Fibroblast of skin of left biceps (primary cell): Measurements from ENCODE around the gene MAPK10.
A peak's percentile ranks its signal among the peaks of the same experiment; 100 is the strongest.
"Not testable (repeated sequence)": the region's sequence is repeated elsewhere in the genome, so short reads cannot be mapped to it uniquely, and the experiment has no call there.

Experiments used
- DNase-seq, 2 experiments: peaks; one replicate each; pipeline ENCODE4 v3.0.0-alpha.2; 2013; ENCODE audit warnings: low read depth in 2 of 2

MAPK10 gene

GRCh38 chr4:86338989-86339388 lies 20.9 kb downstream of the MAPK10 start:
- DNase-seq, result peak; percentile 34 to 44

- DNase-seq, result no peak
Measured at GRCh38 chr4:86338521-86338920, 21.3 kb downstream of the MAPK10 start.

- DNase-seq, result no peak
Measured at GRCh38 chr4:86334020-86334750, 25.7 kb downstream of the MAPK10 start.

- no peak for DNase-seq
Measured at GRCh38 chr4:86333236-86333635, 26.6 kb downstream of the MAPK10 start.

DNA sequence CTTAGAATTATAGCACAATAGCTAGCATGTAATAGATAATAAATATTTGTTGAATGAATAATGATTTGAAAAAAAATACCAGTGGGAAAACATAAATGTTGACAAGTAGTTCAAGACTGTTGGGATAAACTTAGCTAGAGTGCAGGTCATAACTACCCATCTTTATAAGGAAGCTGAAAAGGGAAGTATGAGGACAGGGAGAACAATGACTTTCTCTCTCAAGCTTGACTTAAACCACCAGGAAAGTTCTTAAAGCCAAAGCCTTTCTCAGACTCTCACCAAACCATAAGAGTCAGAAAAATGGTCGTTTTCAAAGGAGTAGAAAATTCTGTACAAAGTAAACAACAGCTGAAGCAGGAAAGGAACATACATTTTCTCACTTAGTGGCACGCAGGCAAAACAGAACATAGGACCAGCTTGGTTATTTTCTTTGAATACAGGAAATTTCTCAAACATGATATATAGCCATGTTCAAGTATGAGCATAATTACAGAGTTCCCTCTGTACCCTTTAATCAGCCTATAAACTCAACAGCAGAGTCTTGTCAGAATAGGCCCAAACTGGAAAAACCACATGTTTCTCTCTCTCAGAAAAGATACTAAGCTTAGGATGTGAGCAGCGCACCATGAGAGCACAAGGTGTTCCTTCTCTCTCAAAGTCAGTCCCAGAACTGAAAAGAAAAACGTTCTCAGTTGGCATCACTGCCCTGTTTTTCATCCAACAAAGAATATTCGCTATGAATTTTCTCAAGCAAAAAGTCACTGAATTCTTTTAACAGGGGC lies 28.7 kb downstream of the MAPK10 start:
- no peak for DNase-seq

- not testable (repeated sequence) for DNase-seq
Measured at GRCh38 chr4:86330411-86330810, 29.4 kb downstream of the MAPK10 start.

GRCh38 chr4:86329431-86329830 lies 30.4 kb downstream of the MAPK10 start:
- DNase-seq, result no peak

GRCh38 chr4:86326400-86326799 lies 33.5 kb downstream of the MAPK10 start:
- DNase-seq, result no peak

GRCh38 chr4:86319390-86319789 lies 40.5 kb downstream of the MAPK10 start:
- no peak for DNase-seq

- no peak for DNase-seq
Measured at GRCh38 chr4:86315579-86315978, 44.3 kb downstream of the MAPK10 start.

GRCh38 chr4:86313656-86314055 lies 46.2 kb downstream of the MAPK10 start:
- no peak for DNase-seq

GRCh38 chr4:86307432-86307831 lies 52.4 kb downstream of the MAPK10 start:
- no peak for DNase-seq

DNA sequence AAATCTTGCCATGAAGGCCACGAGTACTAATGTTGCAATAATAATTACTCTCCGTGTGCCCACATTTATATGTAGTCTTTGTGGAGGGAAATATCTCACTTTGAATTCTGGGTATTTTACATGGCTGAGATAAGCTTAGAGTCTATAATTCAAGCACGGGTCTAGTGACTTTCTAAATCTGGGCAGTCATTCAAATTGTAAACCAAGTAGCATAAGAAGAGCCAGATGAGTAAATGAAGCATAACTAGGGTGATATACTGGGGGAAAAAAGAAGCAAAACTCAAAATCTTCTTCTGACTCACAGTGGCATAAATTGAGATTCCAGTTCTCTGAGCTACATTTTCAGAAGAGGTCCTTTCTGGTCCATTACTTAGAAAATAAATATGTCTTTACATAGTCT lies 53.0 kb downstream of the MAPK10 start:
- peak; percentile 56 to 63 for DNase-seq

GRCh38 chr4:86302830-86303229 lies 57.0 kb downstream of the MAPK10 start:
- DNase-seq, result no peak

- DNase-seq, result no peak
Measured at GRCh38 chr4:86302251-86302650, 57.6 kb downstream of the MAPK10 start.

- no peak for DNase-seq
Measured at GRCh38 chr4:86300516-86300915, 59.3 kb downstream of the MAPK10 start.

DNA sequence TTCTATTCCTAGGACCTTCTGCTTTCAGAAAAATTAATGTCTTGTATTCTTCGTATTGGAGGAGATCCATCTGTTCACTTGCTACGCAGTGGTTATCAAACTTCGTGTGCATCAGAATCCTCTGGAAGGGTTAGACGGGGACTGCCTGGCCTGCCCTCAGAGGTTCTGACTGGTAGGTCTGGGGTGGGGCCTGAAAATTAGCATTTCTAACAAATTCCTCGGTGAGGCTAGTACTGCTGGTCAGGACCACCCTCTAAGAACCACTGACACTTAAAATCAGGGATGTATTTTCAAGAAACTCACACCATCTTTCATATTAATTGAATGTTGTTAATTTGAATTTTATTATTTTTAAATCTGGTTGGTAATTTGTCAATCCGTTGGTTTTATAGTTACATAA lies 63.0 kb downstream of the MAPK10 start:
- DNase-seq, result no peak

- no peak for DNase-seq
Measured at GRCh38 chr4:86294883-86295282, 65.0 kb downstream of the MAPK10 start.

DNA sequence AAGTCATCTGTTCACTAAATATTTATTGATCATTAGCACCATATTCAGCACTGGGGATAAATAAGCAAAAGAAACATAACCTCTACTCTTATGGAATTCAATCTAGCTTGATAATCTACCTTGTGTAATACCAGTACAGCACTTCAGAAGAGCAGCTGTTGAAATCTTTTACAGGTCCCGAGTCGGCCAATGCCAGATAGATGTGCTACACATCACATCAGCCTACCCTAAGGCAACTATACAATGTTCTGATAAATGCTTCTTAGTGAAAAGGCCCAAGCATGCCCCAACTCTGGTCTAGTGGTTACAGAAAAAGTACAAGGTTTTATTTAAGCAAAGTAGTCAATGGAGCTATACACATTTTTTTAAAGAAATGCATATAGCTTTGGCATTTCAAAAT lies 68.7 kb downstream of the MAPK10 start:
- DNase-seq, result no peak

DNA sequence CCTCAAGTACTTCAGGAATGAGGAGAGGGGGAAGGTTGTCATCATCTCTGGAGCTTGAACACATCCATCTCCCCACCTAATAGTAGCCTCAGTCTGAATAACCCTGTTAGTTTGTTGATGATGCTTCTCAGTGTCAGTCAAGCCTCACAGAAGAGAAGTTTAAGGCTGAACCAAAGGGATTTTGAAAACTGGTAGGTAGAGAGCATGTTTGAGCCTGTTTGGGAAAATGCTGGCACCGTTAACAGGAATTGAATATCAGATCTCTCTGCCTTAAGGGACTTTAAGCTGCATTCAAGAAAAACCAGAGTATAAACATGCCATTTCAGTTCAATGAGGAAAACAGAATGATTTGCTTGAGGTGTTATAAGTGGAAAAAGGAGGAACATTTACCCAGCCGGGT lies 73.1 kb downstream of the MAPK10 start:
- DNase-seq, result no peak

DNA sequence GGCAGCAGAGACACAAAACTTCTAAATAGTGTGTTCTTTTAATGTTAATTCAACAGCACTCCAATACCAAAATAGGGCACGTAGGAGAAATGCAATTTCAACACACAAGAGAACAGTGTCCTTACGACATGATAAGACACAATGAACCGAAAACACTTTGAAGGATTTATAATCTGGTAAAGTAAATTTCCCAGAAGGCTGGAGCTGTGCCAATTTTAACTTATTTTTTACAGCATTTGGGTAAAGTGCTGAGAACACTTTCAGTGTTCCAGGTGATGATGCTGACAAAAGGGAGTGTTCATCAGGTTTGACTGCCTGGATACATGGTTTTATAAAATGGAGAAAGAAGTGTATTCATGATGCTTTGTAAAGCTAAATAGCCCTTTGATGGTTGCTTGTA lies 76.5 kb downstream of the MAPK10 start:
- no peak for DNase-seq

DNA sequence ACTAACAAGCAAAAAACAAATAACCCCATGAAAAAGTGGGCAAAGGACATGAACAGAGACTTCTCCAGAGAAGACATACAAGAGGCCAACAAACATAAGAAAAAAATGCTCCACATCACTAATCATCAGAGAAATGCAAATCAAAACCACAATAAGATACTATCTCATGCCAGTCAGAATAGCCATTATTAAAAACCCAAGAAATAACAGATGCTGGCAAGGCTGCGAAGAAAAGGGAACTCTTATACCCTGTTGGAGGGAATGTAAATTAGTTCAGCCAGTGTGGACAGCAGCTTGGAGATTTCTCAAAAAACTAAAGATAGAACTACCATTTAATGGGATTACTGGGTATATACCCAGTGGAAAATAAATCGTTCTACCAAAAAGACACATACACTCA lies 79.6 kb downstream of the MAPK10 start:
- no peak for DNase-seq

DNA sequence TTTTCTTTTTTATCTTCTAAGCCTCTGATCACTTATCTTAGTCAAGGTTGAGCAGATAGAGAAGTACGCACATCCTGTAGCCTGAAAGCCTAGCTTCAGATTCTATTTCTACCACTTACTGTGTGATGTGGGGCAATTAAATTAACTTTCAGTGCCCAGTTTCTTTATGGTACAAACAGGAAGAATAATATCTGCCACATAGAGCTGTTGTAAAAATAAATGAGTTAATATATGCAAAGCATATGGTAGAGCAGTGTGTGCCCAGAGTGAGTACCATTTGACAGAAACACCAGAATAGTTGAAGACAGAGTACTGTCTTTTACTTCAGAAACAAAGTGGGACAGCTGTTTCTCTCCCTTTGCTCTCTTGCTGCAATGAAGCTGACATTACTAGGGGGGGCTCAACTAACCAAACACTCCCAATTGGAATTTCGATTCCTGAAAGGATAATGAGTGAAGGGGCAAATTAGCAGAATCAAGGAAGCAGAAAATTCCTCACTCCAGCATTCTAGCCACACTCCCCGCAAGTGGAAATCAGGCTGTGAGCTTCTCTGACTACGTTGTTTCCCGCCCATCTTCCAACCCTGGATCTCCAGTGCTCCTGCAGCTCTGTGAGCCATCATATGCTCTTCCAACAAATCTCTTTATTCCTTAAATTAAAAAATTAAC lies 80.4 kb downstream of the MAPK10 start:
- DNase-seq, result no peak
